HG03520 (cell line): ENCODE results near the gene FRAS1.
A peak's percentile ranks its signal among the peaks of the same experiment; 100 is the strongest.
"Not testable (repeated sequence)": the region's sequence is repeated elsewhere in the genome, so short reads cannot be mapped to it uniquely, and the experiment has no call there.

Source experiments
- ATAC-seq: cut with Tn5 transposase; IDR thresholded peaks from one replicate; pipeline ENCODE4 v1.9.1; 2021; ENCODE audit warnings: mild to moderate bottlenecking, moderate library complexity; ENCODE audit not compliant: unreplicated experiment

FRAS1 gene

DNA sequence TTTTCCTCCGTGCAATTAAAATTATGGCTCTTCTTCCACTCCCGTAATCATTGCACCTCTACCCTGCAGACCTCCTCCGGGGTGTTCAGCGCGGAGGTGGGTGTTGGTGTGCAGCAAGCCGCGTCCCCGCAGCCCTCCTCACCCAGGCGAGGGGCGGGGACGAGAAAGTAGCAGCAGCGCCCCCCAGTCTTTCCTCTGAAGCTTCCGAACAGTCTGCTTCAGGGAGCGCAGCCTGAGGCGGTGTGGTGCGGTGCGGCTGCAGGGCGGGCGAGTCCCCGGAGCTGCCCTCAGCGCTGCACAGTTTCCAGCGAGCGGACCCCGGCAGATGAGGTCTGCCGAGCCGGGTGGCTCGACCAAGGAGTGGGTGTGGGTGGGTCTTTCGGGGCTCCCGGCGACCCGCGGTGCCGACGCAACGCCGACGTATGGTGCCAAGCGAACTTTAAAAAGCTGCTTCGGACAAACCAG, at the start of gene FRAS1:
FRAS1 (plus strand) TSS at position 189 of the 465 bp plus-strand sequence. CDS start 687 bp downstream, outside the sequence.
- ATAC-seq = no peak

- not testable (repeated sequence) for ATAC-seq
Measured at GRCh38 chr4:78011003-78011402, 46.1 kb upstream of the FRAS1 start.

GRCh38 chr4:78014889-78015886, 41.9 kb upstream of the FRAS1 start:
- no peak for ATAC-seq

DNA sequence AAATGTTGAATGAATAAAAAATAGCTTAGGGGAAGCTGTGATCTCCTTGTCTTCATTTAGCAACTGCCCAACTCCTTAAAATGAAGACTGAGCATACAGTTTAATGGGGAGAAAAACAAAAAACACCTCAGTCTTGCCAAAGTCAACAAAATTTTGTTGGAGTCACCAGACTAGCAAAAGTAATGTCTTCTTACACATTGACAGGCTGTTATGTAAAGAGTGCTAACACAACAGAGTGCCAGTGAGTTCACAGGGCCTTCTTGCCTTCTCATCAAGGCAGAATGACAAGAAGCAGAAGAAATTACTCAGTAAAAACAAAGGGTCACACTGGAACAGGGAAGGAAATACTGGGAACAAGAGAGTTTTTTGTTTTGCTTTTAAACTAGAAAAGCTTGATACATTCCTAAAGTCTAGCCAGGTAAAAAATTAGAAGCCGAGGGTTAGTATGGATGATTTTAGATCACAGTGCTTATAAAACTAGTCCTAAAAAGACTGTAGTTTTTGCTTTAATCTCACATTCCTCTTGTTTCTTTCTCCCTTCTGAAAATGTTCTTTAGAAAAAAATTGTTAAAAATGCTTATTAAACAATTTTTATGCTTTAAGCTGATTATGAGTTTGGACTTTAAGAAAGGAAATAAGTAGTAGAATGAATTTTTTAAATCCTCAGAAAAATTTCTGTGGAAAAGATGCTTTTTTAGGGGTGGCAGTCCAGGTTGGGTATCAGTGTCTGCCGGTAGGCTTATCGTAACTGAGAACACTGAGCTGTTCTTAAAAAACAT, 38.7 kb upstream of the FRAS1 start:
- no peak for ATAC-seq

- ATAC-seq = no peak
Measured at GRCh38 chr4:78019414-78019813, 37.7 kb upstream of the FRAS1 start.

GRCh38 chr4:78020677-78021076, 36.4 kb upstream of the FRAS1 start:
- no peak for ATAC-seq

DNA sequence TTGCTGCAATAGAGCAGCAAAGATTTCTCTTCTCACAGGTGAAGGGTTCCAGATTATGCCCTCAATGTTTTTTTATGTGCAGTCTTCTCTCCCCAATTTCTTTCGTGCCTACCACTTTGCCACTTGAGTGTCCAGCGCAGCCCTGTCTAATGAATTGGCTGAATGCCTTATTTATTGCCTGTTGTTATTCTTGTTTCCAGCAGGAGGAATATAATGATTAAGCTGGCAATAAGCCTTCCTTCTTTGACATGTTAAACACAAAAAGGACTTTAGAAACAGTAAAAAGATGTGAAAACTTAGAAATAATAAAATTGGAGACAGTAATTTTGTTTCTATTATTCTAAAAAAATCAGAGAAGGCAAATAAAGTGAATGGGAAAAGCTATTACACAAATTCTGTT, 34.6 kb upstream of the FRAS1 start:
- ATAC-seq = no peak

DNA sequence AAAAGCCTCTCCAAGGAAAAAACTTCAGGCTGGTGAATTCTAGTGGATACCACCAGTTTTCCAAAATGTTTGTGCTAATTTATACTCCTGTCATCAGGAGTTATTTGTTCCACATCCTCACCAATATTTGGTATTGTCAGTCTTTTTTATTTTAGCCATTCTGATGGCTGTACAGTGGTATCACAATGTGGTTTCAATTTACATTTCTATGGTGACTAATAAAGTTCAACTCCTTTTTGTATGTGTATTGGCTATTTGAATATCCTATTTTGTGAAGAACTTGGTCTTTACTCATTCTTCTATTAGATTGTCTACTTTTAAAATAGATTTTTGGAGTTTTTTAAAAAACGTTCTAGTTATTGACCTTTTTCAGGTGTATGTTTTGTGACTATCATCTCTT, 33.0 kb upstream of the FRAS1 start:
- no peak for ATAC-seq

DNA sequence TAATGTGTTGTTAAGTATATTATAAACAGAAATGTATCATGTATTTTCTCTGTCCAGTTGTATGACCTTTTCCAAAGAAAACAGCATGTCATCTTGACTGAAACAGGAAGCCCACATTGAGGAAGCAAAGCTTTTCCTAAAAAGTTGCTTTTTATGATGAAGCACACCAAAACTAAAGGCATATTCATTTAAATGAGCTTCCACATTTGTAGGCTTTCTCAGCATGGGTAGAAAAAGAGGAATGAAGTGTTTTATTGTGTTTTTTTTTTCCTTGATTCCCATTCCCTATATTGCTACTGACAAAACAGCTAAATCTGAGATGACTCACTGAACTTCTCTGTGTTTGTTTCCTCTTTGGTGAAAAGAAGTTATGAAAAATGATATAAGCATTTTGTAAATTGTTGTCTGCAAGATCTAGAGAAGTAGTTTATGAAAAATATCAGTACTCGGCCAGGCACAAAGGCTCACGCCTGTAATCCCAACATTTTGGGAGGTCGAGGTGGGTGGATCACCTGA, 32.5 kb upstream of the FRAS1 start:
- ATAC-seq = no peak

DNA sequence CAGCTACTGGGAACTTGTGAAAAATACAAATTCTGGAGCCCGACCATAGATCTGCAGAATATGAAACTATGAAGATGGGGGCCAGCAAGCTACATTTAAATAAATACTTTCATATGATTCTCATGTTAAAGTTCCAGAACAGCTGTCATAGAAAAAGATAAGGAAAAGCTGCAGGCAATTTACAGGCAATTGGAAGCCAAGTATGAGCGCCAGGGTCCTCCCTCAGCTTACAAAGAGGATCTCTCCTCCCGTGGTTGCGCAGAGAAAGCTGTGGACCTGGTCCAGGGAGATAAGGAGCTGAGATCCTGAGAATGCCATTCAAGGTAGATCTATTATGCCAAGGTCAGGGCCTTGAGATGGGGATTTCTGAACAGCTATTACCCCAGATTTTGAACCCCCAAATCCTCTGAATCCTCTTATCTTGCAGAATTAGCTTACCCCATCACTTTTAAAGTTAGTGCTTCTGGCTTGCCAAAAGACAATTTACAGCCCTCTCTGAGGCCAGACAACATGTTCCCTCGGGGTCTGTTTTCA, 25.6 kb upstream of the FRAS1 start:
- ATAC-seq = no peak

GRCh38 chr4:78032446-78032845, 24.7 kb upstream of the FRAS1 start:
- no peak for ATAC-seq

- ATAC-seq = no peak
Measured at GRCh38 chr4:78032929-78033328, 24.2 kb upstream of the FRAS1 start.

DNA sequence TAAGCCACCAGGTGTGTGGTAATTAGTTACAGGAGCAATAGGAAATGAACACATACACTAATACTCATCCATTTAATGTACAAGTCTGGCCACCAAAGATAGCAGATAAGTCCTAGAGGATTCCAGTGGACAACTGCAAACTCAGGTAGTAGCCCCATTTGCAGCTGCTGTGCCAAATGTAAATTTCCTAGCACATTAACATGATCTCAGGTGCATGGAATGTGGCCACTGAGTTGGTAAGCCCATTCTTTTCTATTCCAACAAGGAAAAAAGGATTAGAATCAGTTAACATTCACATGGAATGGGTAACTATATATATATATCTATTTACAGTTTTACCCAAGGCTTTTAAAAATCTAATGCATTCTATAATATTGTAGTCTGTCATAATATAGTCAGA, 23.3 kb upstream of the FRAS1 start:
- no peak for ATAC-seq

DNA sequence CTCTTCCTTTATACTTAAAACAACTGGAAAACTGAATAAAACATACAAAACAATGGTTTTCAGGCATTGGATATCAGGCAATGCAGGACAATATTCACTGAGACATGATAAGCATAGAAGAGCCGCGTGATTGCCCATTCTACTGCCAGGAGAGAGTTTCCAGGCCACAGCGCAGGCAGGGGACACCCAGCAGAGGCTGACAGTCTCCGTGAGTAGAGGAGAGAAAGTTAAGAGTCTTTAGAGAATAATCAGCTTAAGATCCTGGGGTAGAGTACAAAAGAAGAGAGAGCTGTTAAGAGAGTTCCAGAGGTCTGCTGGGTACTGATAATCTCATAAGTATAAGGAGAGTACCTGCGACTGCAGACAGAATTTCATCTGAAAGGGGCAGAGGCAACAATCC, 18.4 kb upstream of the FRAS1 start:
- ATAC-seq = no peak

GRCh38 chr4:78039678-78040077, 17.4 kb upstream of the FRAS1 start:
- no peak for ATAC-seq

GRCh38 chr4:78040431-78040830, 16.7 kb upstream of the FRAS1 start:
- ATAC-seq = no peak

GRCh38 chr4:78047366-78047765, 9.8 kb upstream of the FRAS1 start:
- no peak for ATAC-seq

DNA sequence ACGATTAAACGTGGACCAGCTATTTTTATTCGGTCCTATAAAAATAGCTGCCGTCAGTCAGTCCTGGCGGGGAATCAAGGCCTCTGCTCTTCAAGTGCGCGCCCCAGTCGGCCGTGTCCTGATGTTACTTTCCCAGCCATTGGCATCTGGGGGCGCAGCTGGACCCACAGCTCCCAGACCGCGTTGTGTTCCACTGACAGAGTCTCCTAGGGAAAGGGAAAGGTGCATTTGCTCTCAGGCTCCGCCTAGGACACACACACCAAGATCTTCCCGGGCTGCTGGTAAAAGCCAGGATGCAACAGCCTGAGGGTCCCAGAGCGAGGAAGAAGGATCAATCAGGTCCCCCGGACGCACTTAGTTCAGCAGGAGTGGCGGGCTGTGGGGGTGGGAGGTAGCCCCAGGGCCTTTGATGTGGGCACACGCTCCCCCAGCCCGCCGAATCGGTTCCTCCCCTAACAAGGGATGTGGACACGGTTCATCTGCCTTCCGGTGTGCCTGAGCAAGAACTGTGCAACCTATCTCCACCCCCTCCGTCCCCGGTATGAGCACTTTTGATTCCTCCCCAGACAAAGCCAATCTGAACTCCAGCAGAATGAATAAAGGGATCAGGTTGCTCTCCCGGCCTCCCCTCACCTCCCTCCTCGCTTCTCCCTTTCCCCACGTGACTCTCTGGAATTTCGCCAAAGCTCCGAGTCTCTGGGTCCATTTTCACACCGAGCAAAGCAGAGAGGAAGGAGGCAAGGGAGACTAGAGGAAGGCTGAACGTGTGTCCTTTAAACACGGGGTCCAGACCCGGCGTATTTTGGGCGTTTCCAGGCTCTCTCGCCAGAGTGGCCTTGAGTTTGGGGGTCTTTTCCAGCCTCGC, 626 bp upstream of the FRAS1 start:
- ATAC-seq = peak; percentile 59

DNA sequence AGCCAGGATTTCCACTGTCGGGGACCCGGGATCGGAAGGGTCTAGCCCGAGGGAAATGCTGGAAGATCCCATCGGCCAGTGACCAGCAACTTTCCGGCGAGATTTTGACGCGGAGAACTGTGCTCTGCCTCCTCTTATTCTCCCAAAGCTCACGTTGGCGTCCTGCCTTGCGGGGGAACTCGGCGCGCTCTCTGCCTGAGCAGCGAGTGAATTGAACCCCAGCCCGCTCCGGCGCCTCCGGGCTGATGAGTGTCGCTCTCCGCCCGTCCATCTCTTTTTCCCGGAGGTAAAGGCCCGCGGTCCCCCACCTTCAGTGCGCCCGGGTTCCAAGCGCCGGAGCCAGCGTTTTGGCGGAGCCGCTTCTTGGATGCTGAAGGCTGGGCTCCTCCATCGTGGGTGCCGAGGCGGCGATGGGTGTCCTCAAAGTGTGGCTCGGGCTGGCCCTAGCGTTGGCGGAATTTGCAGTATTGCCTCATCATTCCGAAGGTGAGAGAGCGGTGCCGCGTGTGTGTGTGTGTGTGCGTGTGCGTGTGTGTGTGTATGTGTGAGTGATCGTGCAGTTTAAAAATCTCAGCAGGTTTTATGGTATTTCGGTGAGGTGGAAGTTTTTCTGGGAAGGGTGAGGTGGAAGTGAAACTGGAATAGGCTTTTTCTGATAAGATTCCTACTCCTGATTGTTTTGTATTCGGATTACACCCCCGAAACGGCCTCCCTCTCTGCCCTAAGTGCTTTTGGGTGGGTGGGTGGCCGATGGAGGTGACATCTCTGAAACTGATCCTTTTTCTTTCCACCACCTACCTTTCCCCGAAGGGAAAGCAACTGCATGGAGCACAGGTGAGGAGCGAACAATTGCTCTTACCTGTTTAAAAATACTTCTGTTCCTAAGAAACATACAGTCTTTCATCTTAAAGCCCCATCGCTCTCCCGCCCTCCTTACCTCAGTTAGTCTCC, 752 bp downstream of the FRAS1 start:
- ATAC-seq = no peak
